ENCODE measurements around the gene ANAPC16. TPM values are rescaled to one million over a fixed set of nuclear protein-coding genes. Genes with fewer than 3 reads are reported as not detected.

The ANAPC16 gene
- polyA plus RNA-seq, 1 donor from 2014 or later: 209 TPM

DNA sequence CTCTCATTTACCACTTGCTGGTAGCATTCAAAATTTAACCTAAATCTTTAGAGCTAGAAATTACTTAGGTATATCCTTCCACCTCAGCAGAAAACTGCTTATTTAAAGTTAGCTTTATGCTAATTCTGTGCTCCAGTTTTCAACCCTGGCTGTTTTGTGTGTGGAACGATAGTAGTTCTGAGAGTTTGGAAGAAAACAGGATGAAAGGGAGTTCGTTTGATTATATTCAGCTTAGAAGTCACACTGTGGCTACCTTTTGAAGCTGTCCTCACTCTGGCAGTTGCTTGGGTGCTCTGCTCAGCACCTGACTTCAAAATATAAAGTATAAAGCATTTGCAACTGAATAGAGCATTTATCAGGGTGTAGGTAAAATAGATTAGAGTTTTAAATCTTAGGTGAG, 2.9 kb downstream of the ANAPC16 start:
- no peaks in the 10 kb centered on the region for H3K9me2 ChIP-seq (ENCODE audit: insufficient read depth, low read length)
- no peaks in the 10 kb centered on the region for H3K36me3 ChIP-seq (ENCODE audit: insufficient read depth, low read length)
- no peaks in the 10 kb centered on the region for H3K27me3 ChIP-seq (ENCODE audit: insufficient read depth, low read depth, low read length)
- TF ChIP-seq EZH2 (IDR thresholded peaks at IDR 0.05; ENCODE audit: borderline replicate concordance, insufficient read depth, low read length, poor library complexity, severe bottlenecking) (no peak), MXI1 (conservative IDR thresholded peaks at IDR 0.05; ENCODE audit: poor library complexity, severe bottlenecking) (no peak), EP300 (conservative IDR thresholded peaks at IDR 0.05; ENCODE audit: poor library complexity, severe bottlenecking) (no peak), SMC3 (conservative IDR thresholded peaks at IDR 0.05; ENCODE audit: poor library complexity) (no peak), RAD21 (conservative IDR thresholded peaks at IDR 0.05) (no peak), TAF1 (IDR thresholded peaks at IDR 0.05; ENCODE audit: low read depth) (no peak), POLR2AphosphoS5 (IDR thresholded peaks at IDR 0.05) (no peak)
- TF ChIP-seq, protein P1, sequence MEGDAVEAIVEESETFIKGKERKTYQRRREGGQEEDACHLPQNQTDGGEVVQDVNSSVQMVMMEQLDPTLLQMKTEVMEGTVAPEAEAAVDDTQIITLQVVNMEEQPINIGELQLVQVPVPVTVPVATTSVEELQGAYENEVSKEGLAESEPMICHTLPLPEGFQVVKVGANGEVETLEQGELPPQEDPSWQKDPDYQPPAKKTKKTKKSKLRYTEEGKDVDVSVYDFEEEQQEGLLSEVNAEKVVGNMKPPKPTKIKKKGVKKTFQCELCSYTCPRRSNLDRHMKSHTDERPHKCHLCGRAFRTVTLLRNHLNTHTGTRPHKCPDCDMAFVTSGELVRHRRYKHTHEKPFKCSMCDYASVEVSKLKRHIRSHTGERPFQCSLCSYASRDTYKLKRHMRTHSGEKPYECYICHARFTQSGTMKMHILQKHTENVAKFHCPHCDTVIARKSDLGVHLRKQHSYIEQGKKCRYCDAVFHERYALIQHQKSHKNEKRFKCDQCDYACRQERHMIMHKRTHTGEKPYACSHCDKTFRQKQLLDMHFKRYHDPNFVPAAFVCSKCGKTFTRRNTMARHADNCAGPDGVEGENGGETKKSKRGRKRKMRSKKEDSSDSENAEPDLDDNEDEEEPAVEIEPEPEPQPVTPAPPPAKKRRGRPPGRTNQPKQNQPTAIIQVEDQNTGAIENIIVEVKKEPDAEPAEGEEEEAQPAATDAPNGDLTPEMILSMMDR (IDR thresholded peaks at IDR 0.05; ENCODE audit: poor library complexity, severe bottlenecking): no peak
- TF ChIP-seq, protein P2, sequence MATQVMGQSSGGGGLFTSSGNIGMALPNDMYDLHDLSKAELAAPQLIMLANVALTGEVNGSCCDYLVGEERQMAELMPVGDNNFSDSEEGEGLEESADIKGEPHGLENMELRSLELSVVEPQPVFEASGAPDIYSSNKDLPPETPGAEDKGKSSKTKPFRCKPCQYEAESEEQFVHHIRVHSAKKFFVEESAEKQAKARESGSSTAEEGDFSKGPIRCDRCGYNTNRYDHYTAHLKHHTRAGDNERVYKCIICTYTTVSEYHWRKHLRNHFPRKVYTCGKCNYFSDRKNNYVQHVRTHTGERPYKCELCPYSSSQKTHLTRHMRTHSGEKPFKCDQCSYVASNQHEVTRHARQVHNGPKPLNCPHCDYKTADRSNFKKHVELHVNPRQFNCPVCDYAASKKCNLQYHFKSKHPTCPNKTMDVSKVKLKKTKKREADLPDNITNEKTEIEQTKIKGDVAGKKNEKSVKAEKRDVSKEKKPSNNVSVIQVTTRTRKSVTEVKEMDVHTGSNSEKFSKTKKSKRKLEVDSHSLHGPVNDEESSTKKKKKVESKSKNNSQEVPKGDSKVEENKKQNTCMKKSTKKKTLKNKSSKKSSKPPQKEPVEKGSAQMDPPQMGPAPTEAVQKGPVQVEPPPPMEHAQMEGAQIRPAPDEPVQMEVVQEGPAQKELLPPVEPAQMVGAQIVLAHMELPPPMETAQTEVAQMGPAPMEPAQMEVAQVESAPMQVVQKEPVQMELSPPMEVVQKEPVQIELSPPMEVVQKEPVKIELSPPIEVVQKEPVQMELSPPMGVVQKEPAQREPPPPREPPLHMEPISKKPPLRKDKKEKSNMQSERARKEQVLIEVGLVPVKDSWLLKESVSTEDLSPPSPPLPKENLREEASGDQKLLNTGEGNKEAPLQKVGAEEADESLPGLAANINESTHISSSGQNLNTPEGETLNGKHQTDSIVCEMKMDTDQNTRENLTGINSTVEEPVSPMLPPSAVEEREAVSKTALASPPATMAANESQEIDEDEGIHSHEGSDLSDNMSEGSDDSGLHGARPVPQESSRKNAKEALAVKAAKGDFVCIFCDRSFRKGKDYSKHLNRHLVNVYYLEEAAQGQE (IDR thresholded peaks at IDR 0.05; ENCODE audit: borderline replicate concordance): no peak
- H2AFZ ChIP-seq (ENCODE audit: low read depth, low read length): no peak overlapping the region
- no peak overlapping the region for H3K4me3 ChIP-seq (ENCODE audit: low read length)
- peaks cover 13% of the 10 kb centered on the region for H3K79me2 ChIP-seq (replicated peaks; ENCODE audit: insufficient read depth, low read length)
- no peaks in the 10 kb centered on the region for H4K20me1 ChIP-seq (ENCODE audit: insufficient read depth)
- H3K27ac ChIP-seq (ENCODE audit: low read length): no peak overlapping the region
- H3K9me3 ChIP-seq (ENCODE audit: low read length): no peaks in the 10 kb centered on the region
- H3K9ac ChIP-seq (ENCODE audit: low read length): no peak overlapping the region
- H3K4me2 ChIP-seq (ENCODE audit: low read length): no peak overlapping the region
- H3F3A ChIP-seq (ENCODE audit: insufficient read depth, low read length, poor library complexity, severe bottlenecking): no peaks in the 10 kb centered on the region

DNA sequence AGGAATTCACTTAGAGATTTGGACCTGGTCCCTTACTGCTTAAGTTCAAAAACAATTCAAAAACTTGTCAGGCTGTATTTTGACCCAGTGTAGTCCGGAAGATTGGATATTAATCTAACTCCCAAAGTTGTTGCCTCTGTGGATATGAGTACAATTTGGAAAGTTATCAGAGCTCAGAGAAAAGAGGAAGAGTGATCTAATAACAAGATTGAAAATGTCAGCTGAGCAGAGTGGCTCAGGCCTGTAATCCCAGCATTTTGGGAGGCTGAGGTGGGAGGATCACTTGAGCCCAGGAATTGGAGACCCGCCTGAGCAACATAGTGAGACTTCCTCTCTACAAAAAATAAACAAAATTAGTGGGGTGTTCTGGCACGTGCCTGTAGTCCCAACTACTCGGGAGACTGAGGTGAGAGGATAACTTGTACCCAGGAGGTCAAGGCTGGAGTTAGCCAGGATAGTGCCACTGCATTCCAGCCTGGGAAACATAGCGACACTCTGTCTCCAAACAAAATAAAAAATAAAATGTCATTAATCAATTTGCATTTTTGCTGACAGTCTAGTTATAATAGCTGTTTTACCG, 3.5 kb downstream of the ANAPC16 start:
- H3K27me3 ChIP-seq (ENCODE audit: insufficient read depth, low read depth, low read length): no peaks in the 10 kb centered on the region
- H3K79me2 ChIP-seq (replicated peaks; ENCODE audit: insufficient read depth, low read length): peaks cover 13% of the 10 kb centered on the region
- no peak overlapping the region for H3K4me3 ChIP-seq (ENCODE audit: low read length)
- H4K20me1 ChIP-seq (ENCODE audit: insufficient read depth): no peaks in the 10 kb centered on the region
- no peaks in the 10 kb centered on the region for H3K9me2 ChIP-seq (ENCODE audit: insufficient read depth, low read length)
- no peaks in the 10 kb centered on the region for H3K9me3 ChIP-seq (ENCODE audit: low read length)
- no peaks in the 10 kb centered on the region for H3F3A ChIP-seq (ENCODE audit: insufficient read depth, low read length, poor library complexity, severe bottlenecking)
- TF ChIP-seq RAD21 (conservative IDR thresholded peaks at IDR 0.05) (no peak), EZH2 (IDR thresholded peaks at IDR 0.05; ENCODE audit: borderline replicate concordance, insufficient read depth, low read length, poor library complexity, severe bottlenecking) (no peak), POLR2AphosphoS5 (IDR thresholded peaks at IDR 0.05) (no peak), SMC3 (conservative IDR thresholded peaks at IDR 0.05; ENCODE audit: poor library complexity) (no peak)
- TF ChIP-seq, protein P2 (IDR thresholded peaks at IDR 0.05; ENCODE audit: borderline replicate concordance): no peak
- no peak overlapping the region for H3K27ac ChIP-seq (ENCODE audit: low read length)
- no peak overlapping the region for H2AFZ ChIP-seq (ENCODE audit: low read depth, low read length)
- no peak overlapping the region for H3K4me2 ChIP-seq (ENCODE audit: low read length)
- H3K36me3 ChIP-seq (ENCODE audit: insufficient read depth, low read length): no peaks in the 10 kb centered on the region
- no peak overlapping the region for H3K9ac ChIP-seq (ENCODE audit: low read length)
